HG03457 (cell line): Measurements from ENCODE around the gene EID1.

Experiments
- ATAC-seq: cut with Tn5 transposase; IDR thresholded peaks from one replicate; pipeline ENCODE4 v1.9.1; 2021; ENCODE audit warnings: moderate number of reproducible peaks; ENCODE audit not compliant: unreplicated experiment

Gene EID1

DNA sequence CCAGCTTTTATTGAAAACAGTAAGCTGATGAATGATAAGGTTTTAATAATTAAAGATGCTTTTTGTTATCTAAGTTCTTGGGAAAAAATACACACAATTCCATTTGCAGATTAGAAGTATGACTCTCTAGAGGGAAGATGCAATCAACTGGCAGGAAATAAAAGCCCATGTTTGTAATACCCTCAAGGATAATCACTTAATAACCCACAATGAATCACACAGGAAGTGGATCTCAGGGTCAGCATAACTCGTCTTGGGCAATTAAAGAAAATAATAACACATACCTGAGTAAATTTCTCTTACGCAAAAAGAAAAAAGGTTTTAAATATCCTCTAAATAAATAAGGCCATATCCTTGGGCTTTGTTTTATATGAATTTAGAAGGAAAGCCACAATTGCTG, 9.4 kb upstream of the EID1 start:
- no peak for ATAC-seq

DNA sequence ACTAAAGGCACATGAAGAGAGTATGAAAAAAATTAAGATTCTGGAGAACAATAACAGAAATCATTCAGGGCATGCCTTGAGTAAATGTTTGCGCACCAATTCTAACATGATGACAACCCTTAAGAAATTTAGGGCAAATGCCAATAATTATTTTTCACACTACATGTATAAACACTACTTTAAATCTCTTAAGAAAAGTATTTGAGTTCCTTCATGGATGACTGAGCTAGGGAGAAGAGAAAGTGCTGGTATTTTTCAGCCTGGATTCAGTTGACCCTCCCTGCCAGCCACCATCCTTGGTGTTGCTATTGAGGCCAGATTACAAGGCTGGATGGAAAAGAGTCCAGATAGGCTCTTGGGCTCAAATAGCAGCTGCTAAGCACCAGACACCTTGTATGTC, 8.0 kb upstream of the EID1 start:
- ATAC-seq, result no peak

DNA sequence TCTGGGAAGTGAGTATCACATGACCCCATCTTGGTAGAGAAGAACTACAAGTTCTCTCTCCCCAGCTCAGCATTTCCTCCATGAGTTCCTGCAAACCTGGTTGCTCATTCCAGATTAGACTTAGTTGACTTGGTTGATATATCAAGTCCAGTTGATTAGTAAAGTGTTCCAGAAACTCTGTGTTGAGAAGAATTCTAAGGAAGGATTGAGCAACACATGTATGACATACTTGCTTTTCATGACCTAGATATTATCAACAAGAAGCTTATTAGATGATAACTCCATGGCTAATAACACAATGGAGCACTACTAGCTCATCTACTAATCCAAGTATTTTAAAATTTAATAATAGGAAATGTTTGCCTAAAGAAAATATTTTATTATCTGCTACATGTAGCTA, 6.4 kb upstream of the EID1 start:
- no peak for ATAC-seq

DNA sequence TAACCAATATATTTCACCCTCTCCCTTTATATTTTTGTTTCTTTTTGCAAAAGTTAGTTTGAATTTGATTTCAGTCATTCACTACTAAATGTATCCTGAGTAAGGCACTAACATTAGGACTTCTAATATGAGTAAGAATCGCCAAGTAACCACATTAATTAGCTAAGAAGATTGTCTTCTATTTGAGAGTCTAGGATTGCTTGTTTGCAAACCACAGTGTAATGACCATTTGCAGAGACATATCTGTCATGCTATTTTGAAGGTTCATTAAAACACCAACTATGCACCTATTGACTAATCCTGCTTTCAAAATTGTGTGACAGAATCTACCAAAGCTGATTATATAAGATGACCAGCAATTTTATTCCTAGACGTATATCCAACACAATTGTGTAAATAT, 5.3 kb upstream of the EID1 start:
- ATAC-seq, result no peak

DNA sequence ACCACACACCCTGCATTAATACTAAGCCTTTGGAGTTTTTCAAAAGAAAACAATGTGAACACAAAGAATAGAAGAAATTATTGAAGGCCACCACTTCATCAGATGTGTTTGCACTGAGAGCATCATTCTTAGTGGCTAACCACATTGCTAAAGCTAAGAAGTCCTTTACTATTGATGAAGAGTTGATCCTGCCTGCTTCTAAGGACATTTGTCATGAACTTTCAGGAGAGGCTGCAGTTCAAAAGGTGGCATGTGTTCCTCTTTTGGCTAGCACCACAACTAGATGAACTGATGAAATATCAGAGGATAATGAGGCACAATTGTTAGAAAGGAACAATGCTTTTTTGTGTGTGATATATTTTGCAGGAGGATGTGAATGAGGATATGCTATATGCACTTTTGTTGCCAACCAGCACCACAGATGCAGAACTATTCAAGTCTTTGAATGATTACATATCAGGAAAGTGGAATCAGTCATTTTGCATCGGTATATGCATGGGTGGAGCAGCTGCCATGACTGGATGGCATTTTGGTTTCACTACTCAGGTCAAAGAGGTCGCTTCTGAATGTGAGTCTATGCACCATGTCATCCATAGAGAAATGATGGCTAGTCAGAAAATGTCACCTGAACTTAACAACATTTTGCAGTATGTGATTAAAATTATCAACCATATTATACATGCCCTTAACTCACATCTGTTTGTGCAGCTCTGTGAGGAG, 2.5 kb upstream of the EID1 start:
- ATAC-seq, result no peak

DNA sequence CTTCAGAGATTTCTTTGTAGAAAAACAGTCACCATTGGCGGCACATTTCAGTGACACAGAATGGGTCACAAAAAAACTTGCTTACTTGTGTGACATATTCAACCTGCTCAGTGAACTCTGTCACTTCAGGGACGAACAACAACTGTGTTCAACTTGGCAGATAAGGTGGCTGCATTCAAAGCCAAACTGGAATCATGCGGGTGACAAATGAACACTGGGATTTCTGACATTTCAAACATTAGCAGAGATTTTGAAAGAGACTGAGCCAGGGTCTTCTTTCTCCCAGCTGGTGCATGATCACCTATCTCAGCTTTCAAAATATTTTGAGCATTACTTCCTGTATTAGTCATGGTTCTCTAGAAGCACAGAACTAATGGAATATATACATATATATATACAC, 1.9 kb upstream of the EID1 start:
- no peak for ATAC-seq

DNA sequence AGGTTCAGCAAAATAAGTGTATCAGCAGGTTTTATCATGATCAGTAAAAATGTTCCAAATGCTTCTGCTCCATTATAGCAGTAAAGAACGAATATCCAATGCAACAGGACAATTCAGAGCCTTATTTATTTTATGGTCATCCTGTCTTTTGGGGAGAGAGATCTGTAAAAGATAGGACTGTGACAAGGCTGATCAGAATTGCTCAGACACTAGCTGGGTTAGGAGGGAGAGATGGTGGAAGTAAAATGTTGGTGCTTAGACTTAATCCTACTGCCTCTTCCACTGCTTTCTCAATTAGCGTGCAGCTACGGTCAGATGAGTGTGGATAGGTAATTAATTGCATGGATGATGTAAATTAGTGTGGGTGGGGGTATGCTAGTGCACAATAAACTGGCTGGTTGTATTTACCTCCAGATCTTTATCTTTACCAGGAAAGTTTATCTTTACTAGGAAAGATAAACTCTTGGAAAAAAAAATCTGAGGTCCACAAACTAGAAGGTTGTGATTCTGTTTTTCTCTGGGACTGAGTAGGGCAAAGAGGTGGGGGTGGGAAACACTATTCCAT, 2.2 kb downstream of the EID1 start:
- no peak for ATAC-seq

DNA sequence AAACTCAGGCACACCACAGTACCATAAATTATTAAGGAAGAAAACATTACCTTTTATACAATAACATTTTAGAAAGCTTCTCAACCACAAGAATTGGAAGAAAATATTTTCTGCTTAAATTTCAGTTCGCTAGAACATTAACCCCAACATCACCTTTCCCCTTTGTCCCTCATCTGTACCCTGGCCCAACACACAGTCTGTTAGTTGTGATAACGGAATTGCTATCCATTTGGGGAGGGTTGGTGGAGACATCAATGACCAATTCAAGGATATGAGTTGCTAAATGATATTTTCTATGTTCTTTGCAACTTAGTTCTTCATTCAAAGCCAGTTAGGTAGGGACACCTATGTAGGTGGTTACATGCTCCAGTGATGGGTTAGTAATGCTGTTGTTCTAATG, 5.8 kb downstream of the EID1 start:
- no peak for ATAC-seq

DNA sequence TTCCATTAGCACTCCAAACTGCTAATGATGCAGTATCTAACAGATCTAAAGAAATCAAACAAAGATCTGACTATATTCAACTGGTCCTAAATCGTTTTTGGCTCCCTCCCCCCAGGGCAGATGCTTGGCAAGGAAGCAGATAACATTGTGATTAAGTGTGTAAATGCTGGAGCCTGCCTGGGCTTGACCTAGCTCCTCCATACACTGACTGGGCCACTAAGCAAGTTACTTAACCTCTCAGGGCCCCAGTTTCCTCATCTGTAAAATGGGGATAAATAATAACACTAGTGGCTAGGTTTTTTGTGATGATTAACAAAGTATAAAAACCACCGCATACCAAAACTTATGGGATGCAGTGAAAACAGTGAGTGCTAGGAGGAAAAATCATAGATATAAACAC, 9.2 kb downstream of the EID1 start:
- ATAC-seq, result no peak

DNA sequence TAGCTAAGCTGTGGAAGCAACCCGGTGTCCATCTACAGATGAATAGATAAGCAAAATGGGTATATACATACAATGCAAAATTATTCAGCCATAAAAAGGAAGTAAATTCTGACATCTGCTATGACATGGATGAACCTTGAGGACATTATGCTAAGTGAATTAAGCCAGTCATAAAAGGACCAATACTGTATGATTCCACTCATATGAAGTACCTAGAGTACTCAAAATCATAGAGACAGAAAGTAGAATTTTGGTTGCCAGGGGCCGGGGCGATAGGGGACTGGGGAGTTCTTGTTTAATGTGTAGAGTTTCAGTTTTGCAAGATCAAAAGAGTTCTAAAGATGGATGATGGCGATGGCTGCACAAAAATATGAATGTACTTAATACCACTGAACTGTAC, 10.3 kb downstream of the EID1 start:
- ATAC-seq, result no peak

DNA sequence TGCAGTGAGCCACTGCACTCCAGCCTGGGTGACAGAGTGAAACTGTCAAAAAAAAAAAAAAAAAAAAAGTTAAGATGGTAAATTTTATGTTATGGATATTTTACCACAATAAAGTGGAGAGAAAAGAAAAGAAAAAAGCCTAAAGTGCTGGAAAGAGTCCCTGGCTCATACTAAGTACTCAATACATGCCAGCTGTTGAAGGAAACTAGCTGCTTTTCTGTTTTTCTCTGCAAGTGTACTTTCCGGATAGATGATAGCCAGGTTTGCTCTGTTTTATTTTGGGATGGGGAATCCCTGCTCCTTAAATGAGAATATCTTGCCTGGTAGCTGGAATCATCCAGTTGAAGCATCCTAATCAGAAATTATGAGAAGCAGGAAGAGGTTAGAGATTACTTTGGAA, 10.9 kb downstream of the EID1 start:
- no peak for ATAC-seq

DNA sequence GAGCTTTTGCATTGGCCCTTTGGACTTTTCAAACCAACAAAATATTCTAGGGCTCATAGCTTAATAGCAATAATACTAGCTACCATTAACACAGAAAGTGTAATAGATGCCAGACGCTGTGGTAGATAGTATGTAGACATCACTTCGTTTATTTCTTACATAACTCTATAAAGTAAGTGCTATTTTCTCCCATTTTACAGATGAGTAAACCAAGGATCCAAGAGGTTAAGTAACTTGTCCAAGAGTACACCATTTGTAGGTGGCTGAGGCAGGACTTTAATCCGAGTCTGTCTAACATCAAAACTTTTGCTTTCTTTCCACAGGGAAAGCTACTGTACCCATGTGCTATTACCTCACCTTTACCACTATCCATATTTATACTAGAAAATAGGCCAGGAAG, 12.0 kb downstream of the EID1 start:
- ATAC-seq, result no peak

DNA sequence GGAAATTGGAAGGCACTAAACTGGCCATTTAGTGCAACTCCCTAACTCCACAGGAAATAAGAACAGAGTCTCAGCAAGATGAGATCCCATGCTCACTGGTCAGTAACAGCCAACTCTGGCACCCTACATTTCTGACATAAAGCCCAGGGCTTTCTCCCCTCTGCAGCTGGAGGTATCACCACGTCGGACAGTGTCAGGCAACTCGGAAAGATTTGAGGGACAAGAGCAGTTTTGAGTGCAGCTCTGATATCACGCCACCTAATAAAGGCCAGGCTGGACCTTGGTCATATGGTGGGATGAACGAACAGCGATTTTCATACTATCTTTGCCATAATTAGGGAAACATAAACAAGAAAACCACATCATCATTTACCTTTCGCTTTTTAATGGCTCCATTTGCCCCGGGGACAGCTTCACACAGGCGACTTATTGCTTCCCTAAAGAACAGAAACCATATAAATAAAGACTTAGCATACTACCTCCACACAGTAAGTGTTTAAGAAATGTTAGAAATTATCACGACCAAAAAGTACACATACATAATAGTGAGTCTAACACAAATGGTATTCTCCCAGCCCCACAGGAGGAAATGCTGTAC, 12.5 kb downstream of the EID1 start:
- ATAC-seq, result no peak

DNA sequence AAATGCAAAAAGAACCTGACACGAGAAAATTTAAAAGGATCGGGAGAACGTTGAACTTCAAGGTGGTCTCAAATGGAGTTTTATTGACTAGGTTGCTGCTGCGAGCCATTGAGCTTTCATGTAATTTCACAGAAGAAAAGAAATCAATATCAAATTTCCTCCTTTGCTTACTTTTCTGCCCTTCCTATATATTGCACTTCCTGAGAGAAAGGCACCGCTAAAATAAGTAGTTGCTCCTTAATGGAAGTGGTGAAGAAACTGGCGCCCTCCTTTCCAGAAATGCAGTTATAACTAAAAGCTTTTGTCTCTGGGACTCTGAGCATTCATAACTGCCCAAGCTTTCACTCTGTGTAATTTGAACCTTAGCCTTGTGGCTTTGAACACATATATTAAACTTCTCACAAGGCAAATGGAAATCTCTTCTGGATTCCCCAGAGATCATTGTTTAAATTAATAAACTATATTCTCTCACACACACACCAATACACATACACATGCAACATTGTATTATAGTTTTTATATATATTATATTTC, 13.4 kb downstream of the EID1 start:
- ATAC-seq, result no peak

DNA sequence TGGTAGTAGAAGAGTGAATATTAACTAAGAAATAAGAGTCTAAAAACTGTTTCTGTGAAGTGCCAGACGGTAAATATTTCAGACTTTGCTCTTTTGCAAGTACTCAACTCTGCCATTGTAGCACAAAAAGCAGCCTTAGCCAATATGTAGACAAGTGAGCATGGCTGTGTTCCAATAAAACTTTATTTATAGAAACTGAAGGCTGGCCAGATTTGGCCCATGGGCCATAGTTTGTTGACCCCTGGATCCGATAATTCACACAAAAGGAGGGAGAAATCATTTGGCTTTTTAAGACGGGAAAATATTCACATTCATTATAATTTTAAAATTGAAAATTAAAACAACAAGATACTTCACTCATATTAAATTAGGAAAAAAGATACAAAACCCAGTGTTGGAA, 15.4 kb downstream of the EID1 start:
- ATAC-seq, result no peak

DNA sequence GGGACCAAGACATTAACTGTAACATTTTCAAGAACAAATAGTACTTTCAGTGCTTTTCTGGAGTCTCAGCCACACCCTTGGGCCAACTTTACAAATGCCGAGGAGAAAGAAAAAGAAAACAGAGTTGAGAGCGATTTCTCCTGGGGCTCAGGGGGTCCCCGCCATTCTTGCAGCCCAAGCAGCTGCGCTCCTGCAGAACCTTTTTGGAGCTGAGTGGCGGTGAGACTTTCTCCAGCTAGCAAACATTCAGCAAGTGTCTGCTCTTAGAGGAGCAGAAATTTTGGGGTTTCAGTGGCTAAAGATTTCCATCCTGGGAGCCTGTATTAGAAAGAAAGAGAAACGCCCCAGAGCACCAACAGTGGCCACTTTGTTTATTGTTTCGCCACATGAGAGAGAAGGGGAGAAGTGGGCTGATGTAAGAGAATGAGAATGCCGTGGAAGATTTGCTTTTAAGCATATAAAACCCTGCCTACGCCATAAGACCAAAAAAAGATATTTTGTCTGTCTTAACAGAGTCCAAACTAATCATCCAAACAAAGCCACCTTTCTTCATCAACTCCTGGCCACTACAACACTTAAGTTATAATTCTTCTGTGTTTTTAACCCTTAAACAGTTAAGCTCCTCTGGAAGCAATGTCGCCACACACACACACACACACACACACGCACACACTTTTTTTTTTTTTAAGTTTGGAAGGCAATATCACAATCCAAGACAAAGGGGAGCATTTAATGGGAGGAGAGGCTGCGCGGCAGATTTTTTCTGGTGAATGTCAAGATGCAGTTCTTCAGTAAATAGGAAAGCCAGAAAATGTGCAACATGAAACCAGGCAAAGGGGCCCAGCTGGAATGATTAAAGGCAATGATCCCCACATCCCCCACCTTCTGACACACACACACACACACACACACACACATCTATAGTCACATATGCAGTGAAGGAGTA, 19.2 kb downstream of the EID1 start:
- ATAC-seq, result no peak

DNA sequence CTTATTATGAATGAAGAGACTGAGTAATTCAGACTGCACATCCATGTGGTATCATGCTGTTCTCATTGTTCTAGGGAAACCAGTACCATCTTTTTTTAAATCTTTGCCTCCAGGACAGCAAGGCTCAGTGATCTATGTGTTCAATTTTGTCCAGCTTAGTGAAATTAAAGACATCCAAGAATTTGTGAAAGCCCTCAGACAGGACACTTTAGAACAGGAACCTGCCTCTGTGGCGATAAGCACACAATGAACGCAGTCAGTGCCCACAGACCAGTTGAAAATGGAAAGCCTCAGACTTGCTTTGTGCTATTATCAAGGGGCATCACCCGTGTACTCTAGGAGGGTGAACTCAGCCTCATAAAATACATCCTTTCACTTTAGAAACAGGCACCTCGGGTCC, 20.1 kb downstream of the EID1 start:
- ATAC-seq, result no peak

DNA sequence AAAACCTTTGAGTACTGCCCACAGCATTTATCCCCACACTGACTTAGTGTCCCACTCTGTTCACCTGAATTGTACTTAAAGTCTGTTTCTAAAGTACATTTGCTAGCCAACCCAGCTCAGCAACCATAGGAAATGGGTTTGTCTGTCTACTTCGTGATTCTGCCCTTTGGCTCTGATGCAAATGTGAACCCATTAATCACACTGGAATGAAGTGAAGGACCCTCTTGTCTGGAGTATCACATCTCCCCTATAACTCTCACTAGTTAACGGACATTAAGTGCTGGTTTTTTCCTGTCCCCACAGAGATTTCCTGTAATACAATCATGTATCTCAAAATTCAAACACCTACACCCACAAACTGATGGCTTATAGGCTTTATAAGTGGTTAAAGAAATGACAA, 20.5 kb downstream of the EID1 start:
- no peak for ATAC-seq

DNA sequence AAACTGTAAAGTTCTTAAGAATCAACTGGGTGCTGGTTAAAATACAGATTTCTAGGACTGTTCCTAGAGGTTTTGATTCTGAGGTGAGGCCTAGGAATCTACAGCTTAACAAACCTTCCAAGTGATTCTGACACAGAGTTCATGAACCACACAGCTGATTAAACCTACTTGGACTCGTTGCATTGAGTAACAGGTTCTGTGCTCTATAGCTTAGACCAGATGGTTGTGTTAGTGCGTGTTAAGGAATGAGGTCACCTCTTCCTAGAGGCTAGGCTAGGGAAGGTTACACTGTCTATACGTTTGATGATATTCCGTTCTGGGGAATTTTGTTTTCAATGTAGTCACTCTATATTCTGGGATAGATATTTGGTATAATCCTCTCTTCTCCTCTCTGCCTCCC, 21.9 kb downstream of the EID1 start:
- ATAC-seq, result no peak

DNA sequence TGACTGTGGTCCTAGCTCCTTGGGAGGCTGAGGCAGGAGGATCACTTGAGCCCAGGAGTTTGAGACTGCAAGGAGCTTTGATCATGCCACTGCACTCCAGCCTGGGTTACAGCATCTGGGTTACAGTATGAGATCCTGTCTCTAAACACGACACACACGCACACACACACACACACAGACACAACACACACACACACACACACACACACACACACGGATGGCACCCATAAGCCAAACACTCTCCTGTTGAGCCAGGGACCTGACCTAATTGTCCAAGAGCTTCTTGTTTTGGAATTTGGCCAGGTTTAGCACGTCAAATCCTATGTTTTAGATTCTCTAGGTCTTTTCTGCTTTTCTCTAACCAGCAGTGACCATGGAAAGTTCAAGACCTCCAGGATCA, 26.8 kb downstream of the EID1 start:
- no peak for ATAC-seq

DNA sequence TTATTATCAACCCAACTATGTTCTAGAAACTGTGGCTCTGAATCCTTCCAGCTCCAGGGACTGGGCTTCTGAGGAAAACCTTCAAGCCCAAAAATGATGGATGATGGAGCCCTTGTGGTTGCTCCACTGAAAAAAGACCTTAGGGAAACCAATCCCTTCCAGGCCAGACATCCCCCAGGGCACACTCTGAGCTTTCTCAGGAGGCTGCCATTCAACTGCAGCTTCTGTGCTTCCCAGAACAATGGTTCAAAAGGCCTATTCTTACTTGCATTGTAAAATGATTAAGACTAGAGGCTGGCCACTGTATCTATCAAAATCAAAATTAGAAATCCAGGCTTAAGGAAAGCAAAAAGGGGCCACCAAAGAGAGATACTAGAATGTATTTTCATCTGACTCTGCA, 27.3 kb downstream of the EID1 start:
- ATAC-seq, result no peak
